Measurements from ENCODE around the gene PTH2R.
"Not testable (repeated sequence)": the region's sequence is repeated elsewhere in the genome, so short reads cannot be mapped to it uniquely, and the experiment has no call there.

PTH2R gene

DNA sequence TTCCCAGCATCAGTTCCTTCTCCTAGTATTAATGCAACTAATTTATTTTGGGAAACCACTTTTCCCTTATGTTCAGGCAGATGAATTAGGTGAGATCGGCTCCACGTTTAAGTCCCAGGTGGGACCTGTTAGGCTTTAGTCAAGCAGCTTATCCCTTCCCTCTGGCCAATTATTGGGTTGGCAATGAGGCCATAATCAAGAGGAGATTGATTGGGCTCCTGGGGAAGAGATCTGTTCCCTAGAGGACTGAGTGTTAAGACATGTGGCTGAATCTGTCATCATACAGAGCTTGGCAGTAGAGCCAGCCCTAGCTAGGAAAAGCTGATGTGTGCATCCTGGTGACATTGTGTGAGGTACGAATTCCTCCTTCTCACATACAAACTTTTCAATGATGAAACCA lies 104.4 kb downstream of the PTH2R start:
- TF ChIP-seq, protein P1, sequence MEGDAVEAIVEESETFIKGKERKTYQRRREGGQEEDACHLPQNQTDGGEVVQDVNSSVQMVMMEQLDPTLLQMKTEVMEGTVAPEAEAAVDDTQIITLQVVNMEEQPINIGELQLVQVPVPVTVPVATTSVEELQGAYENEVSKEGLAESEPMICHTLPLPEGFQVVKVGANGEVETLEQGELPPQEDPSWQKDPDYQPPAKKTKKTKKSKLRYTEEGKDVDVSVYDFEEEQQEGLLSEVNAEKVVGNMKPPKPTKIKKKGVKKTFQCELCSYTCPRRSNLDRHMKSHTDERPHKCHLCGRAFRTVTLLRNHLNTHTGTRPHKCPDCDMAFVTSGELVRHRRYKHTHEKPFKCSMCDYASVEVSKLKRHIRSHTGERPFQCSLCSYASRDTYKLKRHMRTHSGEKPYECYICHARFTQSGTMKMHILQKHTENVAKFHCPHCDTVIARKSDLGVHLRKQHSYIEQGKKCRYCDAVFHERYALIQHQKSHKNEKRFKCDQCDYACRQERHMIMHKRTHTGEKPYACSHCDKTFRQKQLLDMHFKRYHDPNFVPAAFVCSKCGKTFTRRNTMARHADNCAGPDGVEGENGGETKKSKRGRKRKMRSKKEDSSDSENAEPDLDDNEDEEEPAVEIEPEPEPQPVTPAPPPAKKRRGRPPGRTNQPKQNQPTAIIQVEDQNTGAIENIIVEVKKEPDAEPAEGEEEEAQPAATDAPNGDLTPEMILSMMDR (IDR thresholded peaks at IDR 0.05; ENCODE audit: unreplicated experiment in 3 of 3): no peak
- H3K4me3 Mint-ChIP-seq: no peak overlapping the region
- no peaks in the 10 kb centered on the region for H3K4me1 Mint-ChIP-seq
- H3K27me3 Mint-ChIP-seq (ENCODE audit: low read depth): peaks cover 5% of the 10 kb centered on the region
- no peaks in the 10 kb centered on the region for H3K36me3 Mint-ChIP-seq (ENCODE audit: low read depth)
- peaks cover 34% of the 10 kb centered on the region for H3K9me3 Mint-ChIP-seq
- H3K27ac Mint-ChIP-seq: no peak overlapping the region

DNA sequence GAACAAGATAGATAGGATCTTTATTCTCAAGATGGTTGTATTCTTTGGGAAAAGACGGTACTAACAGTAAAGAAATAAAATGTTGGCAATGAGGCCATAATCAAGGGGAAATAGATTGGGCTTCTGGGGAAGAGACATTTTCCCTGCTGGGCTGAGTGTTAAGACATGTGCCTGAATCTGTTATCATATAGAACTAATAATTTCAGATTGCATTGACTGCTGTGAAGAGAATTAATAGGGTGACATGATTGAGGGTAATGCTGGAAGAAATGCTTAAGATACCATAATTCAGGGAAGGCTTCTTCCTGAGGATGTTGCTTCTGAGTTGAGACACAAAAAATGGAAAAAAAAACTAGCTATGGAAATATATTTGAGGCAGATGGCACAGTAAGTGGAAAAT lies 105.0 kb downstream of the PTH2R start:
- peaks cover 5% of the 10 kb centered on the region for H3K27me3 Mint-ChIP-seq (ENCODE audit: low read depth)

DNA sequence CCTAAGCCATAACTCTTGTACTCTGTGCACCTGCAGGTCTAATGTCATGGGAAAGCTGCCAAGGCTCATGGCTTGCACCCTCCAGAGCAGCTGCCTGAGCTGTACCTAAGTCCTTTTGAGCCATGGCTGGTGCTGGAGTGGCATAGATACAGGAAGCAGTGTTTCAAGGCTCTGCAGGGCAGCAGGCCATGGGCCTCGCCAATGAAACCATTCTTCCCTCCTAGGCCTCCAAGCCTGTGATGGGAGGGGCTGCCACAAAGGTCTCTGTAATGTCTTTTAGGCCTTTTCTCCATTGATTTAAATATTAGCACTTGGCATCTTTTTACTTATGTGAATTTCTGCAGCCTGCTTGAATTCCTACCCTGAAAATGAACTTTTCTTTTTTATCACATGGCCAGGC lies 108.5 kb downstream of the PTH2R start:
- TF ChIP-seq, protein P1 (IDR thresholded peaks at IDR 0.05; ENCODE audit: unreplicated experiment in 3 of 3): no peak

More for the DNA sequence above, 105.0 kb downstream of the PTH2R start:
- Mint-ChIP-seq H3K36me3 (ENCODE audit: low read depth) (no peaks in the 10 kb centered on the region), H3K4me1 (no peaks in the 10 kb centered on the region), H3K9me3 (peaks cover 33% of the 10 kb centered on the region), H3K27ac (no peak overlapping the region), H3K4me3 (no peak overlapping the region)
- TF ChIP-seq, protein P1 (IDR thresholded peaks at IDR 0.05; ENCODE audit: unreplicated experiment in 3 of 3): no peak

DNA sequence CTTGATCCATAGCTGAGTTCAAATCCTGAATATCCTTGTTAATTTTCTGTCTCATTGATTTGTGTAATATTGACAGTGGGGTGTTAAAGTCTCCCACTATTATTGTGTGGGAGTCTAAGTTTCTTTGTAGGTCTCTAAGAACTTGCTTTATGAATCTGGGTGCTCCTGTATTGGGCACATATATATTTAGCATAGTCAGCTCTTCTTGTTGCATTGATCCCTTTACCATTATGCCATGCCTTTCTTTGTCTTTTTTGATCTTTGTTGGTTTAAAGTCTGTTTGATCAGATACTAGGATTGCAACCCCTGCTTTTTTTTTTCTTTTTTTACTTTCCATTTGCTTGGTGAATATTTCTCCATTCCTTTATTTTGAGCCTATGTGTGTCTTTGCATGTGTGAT lies 116.5 kb downstream of the PTH2R start:
- not testable (repeated sequence) for H3K4me1 Mint-ChIP-seq; H3K4me3 Mint-ChIP-seq; H3K27ac Mint-ChIP-seq; H3K27me3 Mint-ChIP-seq (ENCODE audit: low read depth); H3K36me3 Mint-ChIP-seq (ENCODE audit: low read depth)
- peaks cover 40% of the 10 kb centered on the region for H3K9me3 Mint-ChIP-seq

More for the DNA sequence above, 108.5 kb downstream of the PTH2R start:
- Mint-ChIP-seq H3K27ac (no peak overlapping the region), H3K36me3 (ENCODE audit: low read depth) (no peaks in the 10 kb centered on the region), H3K9me3 (peaks cover 10% of the 10 kb centered on the region), H3K27me3 (ENCODE audit: low read depth) (no peaks in the 10 kb centered on the region), H3K4me1 (no peaks in the 10 kb centered on the region), H3K4me3 (no peak overlapping the region)

DNA sequence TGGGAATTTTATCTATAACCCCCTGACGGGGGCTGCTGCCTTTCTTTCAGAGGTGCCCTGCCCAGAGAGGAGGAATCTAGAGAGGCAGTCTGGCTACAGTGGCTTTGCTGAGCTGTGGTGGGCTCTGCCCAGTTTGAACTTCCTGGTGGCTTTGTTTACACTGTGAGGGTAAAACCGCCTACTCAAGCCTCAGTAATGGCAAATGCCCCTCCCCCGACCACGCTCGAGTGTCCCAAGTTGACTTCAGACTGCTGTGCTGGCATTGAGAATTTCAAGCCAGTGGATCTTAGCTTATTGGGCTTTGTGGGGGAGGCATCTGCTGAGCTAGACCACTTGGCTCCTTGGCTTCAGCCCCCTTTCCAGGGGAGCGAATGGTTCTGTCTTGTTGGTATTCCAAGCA lies 118.6 kb downstream of the PTH2R start:
- H3K27me3 Mint-ChIP-seq (ENCODE audit: low read depth); H3K4me1 Mint-ChIP-seq; H3K36me3 Mint-ChIP-seq (ENCODE audit: low read depth); H3K27ac Mint-ChIP-seq; H3K4me3 Mint-ChIP-seq: not testable (repeated sequence)
- peaks cover 43% of the 10 kb centered on the region for H3K9me3 Mint-ChIP-seq

DNA sequence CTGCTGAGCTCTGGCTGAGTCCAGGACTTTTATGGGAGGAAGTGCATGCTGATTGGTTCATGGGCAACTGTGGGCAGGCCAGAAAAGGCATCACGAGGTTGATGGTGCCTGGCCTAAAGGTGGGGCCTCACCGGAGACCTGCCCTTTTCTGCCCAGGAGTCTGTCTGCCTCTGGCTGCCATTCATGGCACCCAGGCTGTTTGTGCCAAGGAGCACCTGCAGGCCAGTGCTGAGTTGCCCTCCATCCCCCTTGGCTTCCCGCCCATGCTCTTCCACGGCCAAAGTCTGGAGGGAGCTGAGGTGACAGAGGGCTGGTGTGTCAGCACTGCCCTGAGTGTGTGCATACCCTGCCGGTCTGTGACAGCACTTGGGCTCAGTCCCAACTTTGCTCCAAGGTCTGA lies 123.2 kb downstream of the PTH2R start:
- Mint-ChIP-seq H3K9me3 (peaks cover 7% of the 10 kb centered on the region), H3K27me3 (ENCODE audit: low read depth) (peaks cover 4% of the 10 kb centered on the region), H3K27ac (no peak overlapping the region), H3K36me3 (ENCODE audit: low read depth) (no peaks in the 10 kb centered on the region), H3K4me3 (no peak overlapping the region), H3K4me1 (no peaks in the 10 kb centered on the region)
- TF ChIP-seq, protein P1 (IDR thresholded peaks at IDR 0.05; ENCODE audit: unreplicated experiment in 3 of 3): no peak

DNA sequence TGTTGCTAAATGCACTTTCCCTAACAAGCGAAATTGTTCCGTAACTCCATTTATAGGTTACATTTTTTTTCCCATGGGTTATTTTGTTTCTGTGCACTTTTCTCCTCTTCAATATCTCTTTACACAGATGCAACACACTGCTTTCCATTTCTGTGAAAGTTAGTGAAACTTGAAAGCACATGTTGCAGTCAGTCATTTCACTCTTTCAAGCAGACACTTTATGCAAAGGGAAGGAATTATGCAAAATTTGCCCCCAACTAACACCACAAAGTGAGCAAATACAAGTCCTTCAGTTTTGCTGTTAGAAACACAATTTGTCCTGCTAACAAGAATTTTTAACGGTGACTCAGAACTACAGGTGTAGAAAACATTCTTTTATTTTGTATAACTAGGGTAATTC lies 124.8 kb downstream of the PTH2R start:
- TF ChIP-seq, protein P1 (IDR thresholded peaks at IDR 0.05; ENCODE audit: unreplicated experiment in 3 of 3): no peak
- no peak overlapping the region for H3K27ac Mint-ChIP-seq
- no peak overlapping the region for H3K4me3 Mint-ChIP-seq
- H3K9me3 Mint-ChIP-seq: peaks cover 11% of the 10 kb centered on the region
- H3K4me1 Mint-ChIP-seq: no peaks in the 10 kb centered on the region
- no peaks in the 10 kb centered on the region for H3K27me3 Mint-ChIP-seq (ENCODE audit: low read depth)
- H3K36me3 Mint-ChIP-seq (ENCODE audit: low read depth): no peaks in the 10 kb centered on the region

DNA sequence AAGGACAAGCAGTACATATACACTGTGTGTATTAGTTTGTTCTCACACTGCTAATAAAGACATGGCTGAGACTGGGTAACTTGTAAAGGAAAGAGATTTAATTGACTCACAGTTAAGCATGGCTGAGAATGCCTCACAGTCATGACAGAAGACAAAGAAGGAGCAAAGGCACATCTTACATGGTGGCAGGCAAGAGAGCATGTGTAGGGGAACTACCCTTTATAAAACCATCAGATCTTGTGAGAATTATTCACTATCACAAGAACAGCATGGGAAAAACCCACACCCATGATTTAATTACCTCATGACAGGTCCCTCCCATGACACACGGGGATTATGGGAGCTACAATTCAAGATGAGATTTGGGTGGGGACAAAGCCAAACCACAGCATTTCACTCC lies 129.0 kb downstream of the PTH2R start:
- not testable (repeated sequence) for H3K27ac Mint-ChIP-seq; H3K27me3 Mint-ChIP-seq (ENCODE audit: low read depth); H3K4me3 Mint-ChIP-seq; H3K36me3 Mint-ChIP-seq (ENCODE audit: low read depth); H3K4me1 Mint-ChIP-seq
- H3K9me3 Mint-ChIP-seq: peaks cover 13% of the 10 kb centered on the region
